ENCODE results near the gene WRAP53. TPM values are rescaled to one million over a fixed set of nuclear protein-coding genes. Genes with fewer than 3 reads are reported as not detected.

Gene WRAP53
- total and polyA plus RNA-seq, 2 experiments from 2014 or later: 7.8 to 12.0 TPM

GRCh38 chr17:7674934-7675333 lies 13.3 kb upstream of the WRAP53 start:
- H3K9me3 ChIP-seq (ENCODE audit: low read depth): no peaks in the 10 kb centered on the region
- 91% methylated on average over 14 of the region's 14 CpGs for WGBS (ENCODE audit: low lambda C conversion rate, missing lambda C conversion rate)
- H3K4me3 ChIP-seq: no peak overlapping the region
- H3K36me3 ChIP-seq (replicated peaks; ENCODE audit: insufficient read depth, low read depth): no peaks in the 10 kb centered on the region
- no peak overlapping the region for H2AFZ ChIP-seq
- no peak overlapping the region for H3K27ac ChIP-seq
- no peaks in the 10 kb centered on the region for H3K9me2 ChIP-seq (replicated peaks; ENCODE audit: insufficient read depth)
- no peak overlapping the region for H3K4me2 ChIP-seq
- no peaks in the 10 kb centered on the region for H3K27me3 ChIP-seq
- no peaks in the 10 kb centered on the region for H4K20me1 ChIP-seq (ENCODE audit: insufficient read depth, poor library complexity, severe bottlenecking)
- DNase-seq (ENCODE audit: low spot score): no peak
- no peaks in the 10 kb centered on the region for H3K4me1 ChIP-seq (ENCODE audit: insufficient read depth)
- H3K79me2 ChIP-seq: peaks cover 26% of the 10 kb centered on the region
- no peak for TF ChIP-seq EZH2phosphoT487 (IDR thresholded peaks at IDR 0.05; ENCODE audit: low read depth, severe bottlenecking, unreplicated experiment)
- no peak for TF ChIP-seq EZH2 (IDR thresholded peaks at IDR 0.05; ENCODE audit: borderline replicate concordance)
- no peak for TF ChIP-seq CTCF (IDR thresholded peaks at IDR 0.05; ENCODE audit: poor library complexity)

- H3K4me1 ChIP-seq (ENCODE audit: insufficient read depth): no peaks in the 10 kb centered on the region
- H2AFZ ChIP-seq: no peak overlapping the region
- H3K79me2 ChIP-seq: peaks cover 41% of the 10 kb centered on the region
- no peak for DNase-seq (ENCODE audit: low spot score)
- no peaks in the 10 kb centered on the region for H3K27me3 ChIP-seq
- no peaks in the 10 kb centered on the region for H3K36me3 ChIP-seq (replicated peaks; ENCODE audit: insufficient read depth, low read depth)
- TF ChIP-seq EZH2 (IDR thresholded peaks at IDR 0.05; ENCODE audit: borderline replicate concordance): no peak
- 89% methylated on average over 5 of the region's 5 CpGs for WGBS (ENCODE audit: low lambda C conversion rate, missing lambda C conversion rate)
- H3K27ac ChIP-seq: no peak overlapping the region
- no peak overlapping the region for H3K4me2 ChIP-seq
- no peaks in the 10 kb centered on the region for H3K9me2 ChIP-seq (replicated peaks; ENCODE audit: insufficient read depth)
- no peaks in the 10 kb centered on the region for H3K9me3 ChIP-seq (ENCODE audit: low read depth)
- H3K4me3 ChIP-seq: no peak overlapping the region
- H4K20me1 ChIP-seq (ENCODE audit: insufficient read depth, poor library complexity, severe bottlenecking): no peaks in the 10 kb centered on the region
These were observed 11.7 kb upstream of the WRAP53 start for GRCh38 chr17:7676533-7676932.

- H3K4me1 ChIP-seq (ENCODE audit: insufficient read depth): no peaks in the 10 kb centered on the region
- 69% methylated on average over 10 of the region's 10 CpGs for WGBS (ENCODE audit: low lambda C conversion rate, missing lambda C conversion rate)
- no peak overlapping the region for H3K4me3 ChIP-seq
- H3K79me2 ChIP-seq: peaks cover 51% of the 10 kb centered on the region
- no peaks in the 10 kb centered on the region for H3K9me3 ChIP-seq (ENCODE audit: low read depth)
- H3K27me3 ChIP-seq: no peaks in the 10 kb centered on the region
- H4K20me1 ChIP-seq (ENCODE audit: insufficient read depth, poor library complexity, severe bottlenecking): no peaks in the 10 kb centered on the region
- H3K36me3 ChIP-seq (replicated peaks; ENCODE audit: insufficient read depth, low read depth): no peaks in the 10 kb centered on the region
- H2AFZ ChIP-seq: no peak overlapping the region
- TF ChIP-seq EZH2phosphoT487 (IDR thresholded peaks at IDR 0.05; ENCODE audit: low read depth, severe bottlenecking, unreplicated experiment) (no peak), EZH2 (IDR thresholded peaks at IDR 0.05; ENCODE audit: borderline replicate concordance) (no peak), CTCF (IDR thresholded peaks at IDR 0.05; ENCODE audit: poor library complexity) (no peak)
- no peak for DNase-seq (ENCODE audit: low spot score)
- H3K27ac ChIP-seq: no peak overlapping the region
- H3K9me2 ChIP-seq (replicated peaks; ENCODE audit: insufficient read depth): no peaks in the 10 kb centered on the region
- no peak overlapping the region for H3K4me2 ChIP-seq
These were observed 10.7 kb upstream of the WRAP53 start for GRCh38 chr17:7677388-7678067.

GRCh38 chr17:7684851-7685532 lies 3.3 kb upstream of the WRAP53 start:
- Histone ChIP-seq H2AFZ (peak overlapping the region; percentile 42), H3K9me2 (replicated peaks; ENCODE audit: insufficient read depth) (no peaks in the 10 kb centered on the region), H3K27me3 (no peaks in the 10 kb centered on the region), H4K20me1 (ENCODE audit: insufficient read depth, poor library complexity, severe bottlenecking) (no peaks in the 10 kb centered on the region), H3K79me2 (peaks cover 73% of the 10 kb centered on the region), H3K9me3 (ENCODE audit: low read depth) (no peaks in the 10 kb centered on the region), H3K27ac (peak overlapping the region; percentile 99), H3K4me2 (peak overlapping the region; percentile 82), H3K36me3 (replicated peaks; ENCODE audit: insufficient read depth, low read depth) (no peaks in the 10 kb centered on the region), H3K4me1 (ENCODE audit: insufficient read depth) (peaks cover 23% of the 10 kb centered on the region), H3K4me3 (peak overlapping the region; percentile 51)
- WGBS (ENCODE audit: low lambda C conversion rate, missing lambda C conversion rate): 81% methylated on average over 15 of the region's 15 CpGs
- no peak for DNase-seq (ENCODE audit: low spot score)
- TF ChIP-seq CTCF (IDR thresholded peaks at IDR 0.05; ENCODE audit: poor library complexity) (no peak), EZH2 (IDR thresholded peaks at IDR 0.05; ENCODE audit: borderline replicate concordance) (no peak), EZH2phosphoT487 (IDR thresholded peaks at IDR 0.05; ENCODE audit: low read depth, severe bottlenecking, unreplicated experiment) (no peak)

Data from hepatocyte (in vitro differentiated cells).